ENCODE results near the gene DENND1B.

Gene DENND1B

GRCh38 chr1:197775282-197776262, at the start of gene DENND1B:
TSS of gene DENND1B (minus strand) at chr1:197775480. CDS start at chr1:197775155, 325 bp downstream.
- DNase-seq (ENCODE audit: low spot score): peak; percentile 83

GRCh38 chr1:197814306-197814705, 39.0 kb upstream of the DENND1B start:
- DNase-seq (ENCODE audit: low spot score): no peak

GRCh38 chr1:197813741-197814140, 38.5 kb upstream of the DENND1B start:
- DNase-seq (ENCODE audit: low spot score): no peak

- DNase-seq (ENCODE audit: low spot score): no peak
Observed at GRCh38 chr1:197811769-197812168, 36.5 kb upstream of the DENND1B start.

GRCh38 chr1:197810812-197811211, 35.5 kb upstream of the DENND1B start:
- no peak for DNase-seq (ENCODE audit: low spot score)

- DNase-seq (ENCODE audit: low spot score): no peak
Observed at GRCh38 chr1:197808880-197809279, 33.6 kb upstream of the DENND1B start.

- no peak for DNase-seq (ENCODE audit: low spot score)
Observed at GRCh38 chr1:197807739-197808453, 32.6 kb upstream of the DENND1B start.

GRCh38 chr1:197807216-197807615, 31.9 kb upstream of the DENND1B start:
- DNase-seq (ENCODE audit: low spot score): no peak

GRCh38 chr1:197806718-197807117, 31.4 kb upstream of the DENND1B start:
- no peak for DNase-seq (ENCODE audit: low spot score)

- DNase-seq (ENCODE audit: low spot score): no peak
Observed at GRCh38 chr1:197801684-197802083, 26.4 kb upstream of the DENND1B start.

GRCh38 chr1:197801111-197801482, 25.8 kb upstream of the DENND1B start:
- no peak for DNase-seq (ENCODE audit: low spot score)

- DNase-seq (ENCODE audit: low spot score): no peak
Observed at GRCh38 chr1:197800379-197801110, 25.3 kb upstream of the DENND1B start.

- DNase-seq (ENCODE audit: low spot score): no peak
Observed at GRCh38 chr1:197799271-197799670, 24.0 kb upstream of the DENND1B start.

GRCh38 chr1:197798492-197798891, 23.2 kb upstream of the DENND1B start:
- no peak for DNase-seq (ENCODE audit: low spot score)

- no peak for DNase-seq (ENCODE audit: low spot score)
Observed at GRCh38 chr1:197797010-197797409, 21.7 kb upstream of the DENND1B start.

GRCh38 chr1:197788741-197789739, 13.8 kb upstream of the DENND1B start:
- no peak for DNase-seq (ENCODE audit: low spot score)

- DNase-seq (ENCODE audit: low spot score): no peak
Observed at GRCh38 chr1:197787623-197788536, 12.6 kb upstream of the DENND1B start.

- no peak for DNase-seq (ENCODE audit: low spot score)
Observed at GRCh38 chr1:197787056-197787455, 11.8 kb upstream of the DENND1B start.

- no peak for DNase-seq (ENCODE audit: low spot score)
Observed at GRCh38 chr1:197786280-197786679, 11.0 kb upstream of the DENND1B start.

- no peak for DNase-seq (ENCODE audit: low spot score)
Observed at GRCh38 chr1:197783510-197783948, 8.2 kb upstream of the DENND1B start.

All from CD4-positive, alpha-beta T cell treated with Interleukin-6 at 100 ng/mL for 8 hours (primary cell).